WTC11 (cell line): Measurements from ENCODE around the gene STAC2. TPM values are rescaled to one million over a fixed set of nuclear protein-coding genes. Genes with fewer than 3 reads are reported as not detected.

Experiments
- ATAC-seq: fragments of 200-7000 bp; cut with Tn5 transposase; 2 replicates; pipeline ENCODE4 v1.10.0; 2021; ENCODE audit warnings: mild to moderate bottlenecking, moderate library complexity
- CTCF ChIA-PET: fragments of 300-600 bp; sonication (Branson Sonifier 250); formaldehyde crosslinking; loops from one replicate; lab custom pipeline; 2021; ENCODE audit warnings: antibody characterized with exemption; lab: Charles Lee
- POLR2A ChIA-PET: fragments of 350-600 bp; sonication (Branson Sonifier 250); formaldehyde crosslinking; loops from one replicate; lab custom pipeline; 2021; ENCODE audit warnings: antibody characterized with exemption; lab: Charles Lee
- DNase-seq: peaks from one replicate; pipeline ENCODE4 v3.0.0; 2021; ENCODE audit warnings: low spot score
- H3K27ac Mint-ChIP-seq: 2 replicates; pipeline ENCODE4 v1.8.0; 2021; ENCODE audit warnings: mixed read lengths
- H3K27me3 Mint-ChIP-seq: 2 replicates; pipeline ENCODE4 v1.8.0; 2021; ENCODE audit warnings: low read depth, mild to moderate bottlenecking, moderate library complexity, mixed read lengths
- H3K36me3 Mint-ChIP-seq: 2 replicates; pipeline ENCODE4 v1.8.0; 2021; ENCODE audit warnings: mixed read lengths
- H3K4me1 Mint-ChIP-seq: 2 replicates; pipeline ENCODE4 v1.8.0; 2022; ENCODE audit warnings: mixed read lengths
- H3K4me3 Mint-ChIP-seq: 2 replicates; pipeline ENCODE4 v1.8.0; 2021; ENCODE audit warnings: mild to moderate bottlenecking, moderate library complexity, mixed read lengths
- H3K9me3 Mint-ChIP-seq: 2 replicates; pipeline ENCODE4 v1.8.0; 2021; ENCODE audit warnings: mixed read lengths
- CREB1 ChIP-seq: sonication (generic); formaldehyde crosslinking; IDR thresholded peaks from 2 replicates; pipeline ENCODE4 v1.8.0; 2023; ENCODE audit warnings: mild to moderate bottlenecking, missing genetic modification reagents
- ELF4 ChIP-seq: sonication (generic); formaldehyde crosslinking; IDR thresholded peaks from 2 replicates; pipeline ENCODE4 v1.8.1; 2022; ENCODE audit warnings: low read depth, mild to moderate bottlenecking, moderate library complexity, missing genetic modification reagents
- FOXJ3 ChIP-seq: sonication (generic); formaldehyde crosslinking; IDR thresholded peaks from 2 replicates; pipeline ENCODE4 v1.9.0; 2021; ENCODE audit warnings: missing genetic modification reagents, mild to moderate bottlenecking, borderline replicate concordance
- GTF2I ChIP-seq: fragments of 250-450 bp; sonication (Bioruptor Pico); conservative IDR thresholded peaks from 2 replicates; pipeline ENCODE4 v1.4.0; 2021; ENCODE audit warnings: mild to moderate bottlenecking
- KAT7 ChIP-seq: sonication (generic); formaldehyde crosslinking; IDR thresholded peaks from 2 replicates; pipeline ENCODE4 v1.8.1; 2023; ENCODE audit warnings: missing genetic modification reagents, mild to moderate bottlenecking, borderline replicate concordance
- NFYB ChIP-seq: sonication (generic); formaldehyde crosslinking; conservative IDR thresholded peaks from 2 replicates; pipeline ENCODE4 v1.8.0; 2022; ENCODE audit warnings: low read depth, missing genetic modification reagents
- NR1H2 ChIP-seq: sonication (generic); formaldehyde crosslinking; IDR thresholded peaks from 2 replicates; pipeline ENCODE4 v1.9.0; 2021; ENCODE audit warnings: mild to moderate bottlenecking, moderate library complexity, missing genetic modification reagents
- OVOL2 ChIP-seq: fragments of 250-450 bp; sonication (Bioruptor Pico); IDR thresholded peaks from 2 replicates; pipeline ENCODE4 v1.9.0; 2021; ENCODE audit warnings: mild to moderate bottlenecking, borderline replicate concordance
- SP1 ChIP-seq: sonication (generic); formaldehyde crosslinking; conservative IDR thresholded peaks from 2 replicates; pipeline ENCODE4 v1.8.1; 2022; ENCODE audit warnings: missing genetic modification reagents
- TCF7 ChIP-seq: sonication (generic); formaldehyde crosslinking; IDR thresholded peaks from 2 replicates; pipeline ENCODE4 v1.8.0; 2022; ENCODE audit warnings: mild to moderate bottlenecking, low read depth, missing genetic modification reagents, moderate library complexity
- TEAD1 ChIP-seq: sonication (generic); formaldehyde crosslinking; IDR thresholded peaks from 2 replicates; pipeline ENCODE4 v1.8.0; 2022; ENCODE audit warnings: mild to moderate bottlenecking, missing genetic modification reagents
- ZNF138 ChIP-seq: sonication (generic); formaldehyde crosslinking; conservative IDR thresholded peaks from 2 replicates; pipeline ENCODE4 v1.8.1; 2022; ENCODE audit warnings: mild to moderate bottlenecking, moderate library complexity, missing genetic modification reagents
- ZNF219 ChIP-seq: sonication (generic); formaldehyde crosslinking; IDR thresholded peaks from 2 replicates; pipeline ENCODE4 v1.8.0; 2023; ENCODE audit warnings: missing genetic modification reagents, mild to moderate bottlenecking, borderline replicate concordance
- ZNF263 ChIP-seq: sonication (generic); formaldehyde crosslinking; IDR thresholded peaks from 2 replicates; pipeline ENCODE4 v1.8.1; 2022; ENCODE audit warnings: low read depth, mild to moderate bottlenecking, moderate library complexity, missing genetic modification reagents
- ZNF317 ChIP-seq: sonication (generic); formaldehyde crosslinking; IDR thresholded peaks from 2 replicates; pipeline ENCODE4 v1.8.1; 2023; ENCODE audit warnings: low read depth, mild to moderate bottlenecking, moderate library complexity, missing genetic modification reagents, borderline replicate concordance
- ZNF396 ChIP-seq: fragments of 250-450 bp; sonication (Bioruptor Pico); IDR thresholded peaks from 2 replicates; pipeline ENCODE4 v1.8.0; 2021; ENCODE audit warnings: mild to moderate bottlenecking, moderate library complexity, borderline replicate concordance
- ZNF423 ChIP-seq: fragments of 250-450 bp; sonication (Bioruptor Pico); IDR thresholded peaks from 2 replicates; pipeline ENCODE4 v2.1.2; 2022; ENCODE audit warnings: mild to moderate bottlenecking, moderate library complexity
- total RNA-seq: library from RNA; stranded (reverse); gene quantifications from 3 replicates; pipeline ENCODE4 v1.2.3, GENCODE V29; 2021
- TF ChIP-seq, protein P1 (sequence below): sonication (generic); formaldehyde crosslinking; IDR thresholded peaks from 2 replicates; pipeline ENCODE4 v1.8.1; 2023; ENCODE audit warnings: mild to moderate bottlenecking, missing genetic modification reagents
- TF ChIP-seq, protein P2 (sequence below): sonication (generic); formaldehyde crosslinking; IDR thresholded peaks from 2 replicates; pipeline ENCODE4 v1.8.1; 2022; ENCODE audit warnings: mild to moderate bottlenecking, missing genetic modification reagents, moderate library complexity, borderline replicate concordance
- TF ChIP-seq, protein P3 (sequence below): sonication (generic); formaldehyde crosslinking; IDR thresholded peaks from 2 replicates; pipeline ENCODE4 v1.8.0; 2023; ENCODE audit warnings: mild to moderate bottlenecking, missing genetic modification reagents
- TF ChIP-seq, protein P4 (sequence below): sonication (generic); formaldehyde crosslinking; IDR thresholded peaks from 2 replicates; pipeline ENCODE4 v1.8.0; 2022; ENCODE audit warnings: mild to moderate bottlenecking, missing genetic modification reagents
- TF ChIP-seq, protein P5 (sequence below): sonication (generic); formaldehyde crosslinking; IDR thresholded peaks from 2 replicates; pipeline ENCODE4 v1.8.1; 2022; ENCODE audit warnings: low read depth, mild to moderate bottlenecking, moderate library complexity, missing genetic modification reagents, borderline replicate concordance

STAC2 gene
- total RNA-seq, 1 experiment from 2014 or later = 4.2 TPM

DNA sequence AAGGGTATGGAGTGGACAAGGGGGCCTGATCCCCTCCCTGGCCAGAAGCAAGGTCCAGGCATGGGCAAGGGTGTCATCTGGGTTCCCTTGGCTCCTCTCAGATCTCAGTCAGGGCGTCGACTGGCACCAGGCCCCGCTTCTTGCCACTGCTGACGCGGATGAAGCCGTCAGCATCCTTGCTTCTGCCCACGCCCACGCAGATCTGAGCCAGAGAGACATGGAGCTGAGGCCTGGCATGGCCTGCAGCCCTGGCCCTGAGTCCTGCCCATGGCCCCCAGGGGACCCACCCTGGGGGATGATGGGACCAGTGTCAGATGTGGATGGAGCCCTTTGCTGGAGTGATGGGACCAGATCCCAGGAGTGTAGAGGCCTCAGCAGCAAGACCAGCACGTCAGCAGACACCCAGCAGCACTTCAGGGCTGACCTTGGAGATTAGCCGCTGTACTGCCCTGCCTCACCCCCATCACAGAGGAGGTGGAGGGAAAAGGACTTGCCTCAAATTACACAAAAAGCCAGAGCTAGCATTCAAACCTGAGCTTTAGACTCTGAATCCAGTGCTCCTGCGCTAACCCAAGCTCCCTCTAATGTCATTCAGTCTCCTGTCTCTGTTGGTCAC lies 13.4 kb downstream of the STAC2 start:
- no peak for DNase-seq
- H3K4me1 Mint-ChIP-seq = peaks cover 38% of the 10 kb centered on the region
- TF ChIP-seq GTF2I (CRISPR knock-in tag) (no peak), ELF4 (CRISPR knock-in tag) (no peak), ZNF138 (CRISPR knock-in tag) (no peak), SP1 (CRISPR knock-in tag) (no peak), ZNF396 (CRISPR knock-in tag) (no peak), ZNF423 (CRISPR knock-in tag) (no peak), KAT7 (CRISPR knock-in tag) (no peak), CREB1 (CRISPR knock-in tag) (no peak), ZNF219 (CRISPR knock-in tag) (no peak), NR1H2 (CRISPR knock-in tag) (no peak), TEAD1 (CRISPR knock-in tag) (no peak)
- TF ChIP-seq, protein P1, sequence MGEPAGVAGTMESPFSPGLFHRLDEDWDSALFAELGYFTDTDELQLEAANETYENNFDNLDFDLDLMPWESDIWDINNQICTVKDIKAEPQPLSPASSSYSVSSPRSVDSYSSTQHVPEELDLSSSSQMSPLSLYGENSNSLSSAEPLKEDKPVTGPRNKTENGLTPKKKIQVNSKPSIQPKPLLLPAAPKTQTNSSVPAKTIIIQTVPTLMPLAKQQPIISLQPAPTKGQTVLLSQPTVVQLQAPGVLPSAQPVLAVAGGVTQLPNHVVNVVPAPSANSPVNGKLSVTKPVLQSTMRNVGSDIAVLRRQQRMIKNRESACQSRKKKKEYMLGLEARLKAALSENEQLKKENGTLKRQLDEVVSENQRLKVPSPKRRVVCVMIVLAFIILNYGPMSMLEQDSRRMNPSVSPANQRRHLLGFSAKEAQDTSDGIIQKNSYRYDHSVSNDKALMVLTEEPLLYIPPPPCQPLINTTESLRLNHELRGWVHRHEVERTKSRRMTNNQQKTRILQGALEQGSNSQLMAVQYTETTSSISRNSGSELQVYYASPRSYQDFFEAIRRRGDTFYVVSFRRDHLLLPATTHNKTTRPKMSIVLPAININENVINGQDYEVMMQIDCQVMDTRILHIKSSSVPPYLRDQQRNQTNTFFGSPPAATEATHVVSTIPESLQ (CRISPR knock-in tag) = no peak
- TF ChIP-seq, protein P2, sequence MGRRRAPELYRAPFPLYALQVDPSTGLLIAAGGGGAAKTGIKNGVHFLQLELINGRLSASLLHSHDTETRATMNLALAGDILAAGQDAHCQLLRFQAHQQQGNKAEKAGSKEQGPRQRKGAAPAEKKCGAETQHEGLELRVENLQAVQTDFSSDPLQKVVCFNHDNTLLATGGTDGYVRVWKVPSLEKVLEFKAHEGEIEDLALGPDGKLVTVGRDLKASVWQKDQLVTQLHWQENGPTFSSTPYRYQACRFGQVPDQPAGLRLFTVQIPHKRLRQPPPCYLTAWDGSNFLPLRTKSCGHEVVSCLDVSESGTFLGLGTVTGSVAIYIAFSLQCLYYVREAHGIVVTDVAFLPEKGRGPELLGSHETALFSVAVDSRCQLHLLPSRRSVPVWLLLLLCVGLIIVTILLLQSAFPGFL (CRISPR knock-in tag) = no peak
- TF ChIP-seq, protein P3, sequence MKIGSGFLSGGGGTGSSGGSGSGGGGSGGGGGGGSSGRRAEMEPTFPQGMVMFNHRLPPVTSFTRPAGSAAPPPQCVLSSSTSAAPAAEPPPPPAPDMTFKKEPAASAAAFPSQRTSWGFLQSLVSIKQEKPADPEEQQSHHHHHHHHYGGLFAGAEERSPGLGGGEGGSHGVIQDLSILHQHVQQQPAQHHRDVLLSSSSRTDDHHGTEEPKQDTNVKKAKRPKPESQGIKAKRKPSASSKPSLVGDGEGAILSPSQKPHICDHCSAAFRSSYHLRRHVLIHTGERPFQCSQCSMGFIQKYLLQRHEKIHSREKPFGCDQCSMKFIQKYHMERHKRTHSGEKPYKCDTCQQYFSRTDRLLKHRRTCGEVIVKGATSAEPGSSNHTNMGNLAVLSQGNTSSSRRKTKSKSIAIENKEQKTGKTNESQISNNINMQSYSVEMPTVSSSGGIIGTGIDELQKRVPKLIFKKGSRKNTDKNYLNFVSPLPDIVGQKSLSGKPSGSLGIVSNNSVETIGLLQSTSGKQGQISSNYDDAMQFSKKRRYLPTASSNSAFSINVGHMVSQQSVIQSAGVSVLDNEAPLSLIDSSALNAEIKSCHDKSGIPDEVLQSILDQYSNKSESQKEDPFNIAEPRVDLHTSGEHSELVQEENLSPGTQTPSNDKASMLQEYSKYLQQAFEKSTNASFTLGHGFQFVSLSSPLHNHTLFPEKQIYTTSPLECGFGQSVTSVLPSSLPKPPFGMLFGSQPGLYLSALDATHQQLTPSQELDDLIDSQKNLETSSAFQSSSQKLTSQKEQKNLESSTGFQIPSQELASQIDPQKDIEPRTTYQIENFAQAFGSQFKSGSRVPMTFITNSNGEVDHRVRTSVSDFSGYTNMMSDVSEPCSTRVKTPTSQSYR (CRISPR knock-in tag) = no peak
- H3K27me3 Mint-ChIP-seq = peaks cover 27% of the 10 kb centered on the region
- no peak overlapping the region for H3K4me3 Mint-ChIP-seq
- POLR2A ChIA-PET = no interaction called here
- ATAC-seq = no peak
- CTCF ChIA-PET = interaction anchor here (0.7 to 15.9 kb wide), 9 partner anchors 11 to 59 kb away, joined by 3 to 626 read pairs (median 3); partner anchors contain the start of genes RPL19 and STAC2
- no peaks in the 10 kb centered on the region for H3K36me3 Mint-ChIP-seq
- no peak overlapping the region for H3K27ac Mint-ChIP-seq
- H3K9me3 Mint-ChIP-seq = no peaks in the 10 kb centered on the region

DNA sequence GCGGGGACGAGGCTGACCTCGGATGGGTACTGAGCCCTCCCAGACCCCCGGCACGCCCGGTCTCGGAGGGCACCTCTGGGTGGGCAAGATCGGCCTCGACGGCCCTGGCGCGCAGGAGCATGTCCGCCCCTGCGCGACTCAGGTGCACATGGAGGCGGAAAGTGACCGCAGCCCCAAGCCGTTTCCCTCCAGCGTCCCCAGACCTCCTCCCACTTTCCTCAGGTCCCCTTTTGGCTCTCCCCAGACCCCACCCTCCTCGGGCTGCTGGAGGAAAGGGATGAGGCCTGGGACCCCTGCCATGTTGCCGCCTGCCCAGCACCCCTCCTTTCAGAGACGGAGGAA lies 15.7 kb downstream of the STAC2 start:
- no peaks in the 10 kb centered on the region for H3K9me3 Mint-ChIP-seq
- peaks cover 2% of the 10 kb centered on the region; the same call in 1 of the 2 replicates for H3K36me3 Mint-ChIP-seq
- H3K27ac Mint-ChIP-seq = no peak overlapping the region
- peak overlapping the region; percentile 64 for H3K4me3 Mint-ChIP-seq
- CTCF ChIA-PET = interaction anchor here (0.8 to 15.9 kb wide), 11 partner anchors 9 to 57 kb away, joined by 3 to 626 read pairs (median 13); partner anchors contain the start of genes CACNB1 and STAC2
- ATAC-seq (no peak), DNase-seq (no peak)
- H3K27me3 Mint-ChIP-seq = peaks cover 7% of the 10 kb centered on the region
- peaks cover 47% of the 10 kb centered on the region for H3K4me1 Mint-ChIP-seq
- POLR2A ChIA-PET = no interaction called here
- TF ChIP-seq ZNF317 (CRISPR knock-in tag) = no peak
- TF ChIP-seq, protein P4, sequence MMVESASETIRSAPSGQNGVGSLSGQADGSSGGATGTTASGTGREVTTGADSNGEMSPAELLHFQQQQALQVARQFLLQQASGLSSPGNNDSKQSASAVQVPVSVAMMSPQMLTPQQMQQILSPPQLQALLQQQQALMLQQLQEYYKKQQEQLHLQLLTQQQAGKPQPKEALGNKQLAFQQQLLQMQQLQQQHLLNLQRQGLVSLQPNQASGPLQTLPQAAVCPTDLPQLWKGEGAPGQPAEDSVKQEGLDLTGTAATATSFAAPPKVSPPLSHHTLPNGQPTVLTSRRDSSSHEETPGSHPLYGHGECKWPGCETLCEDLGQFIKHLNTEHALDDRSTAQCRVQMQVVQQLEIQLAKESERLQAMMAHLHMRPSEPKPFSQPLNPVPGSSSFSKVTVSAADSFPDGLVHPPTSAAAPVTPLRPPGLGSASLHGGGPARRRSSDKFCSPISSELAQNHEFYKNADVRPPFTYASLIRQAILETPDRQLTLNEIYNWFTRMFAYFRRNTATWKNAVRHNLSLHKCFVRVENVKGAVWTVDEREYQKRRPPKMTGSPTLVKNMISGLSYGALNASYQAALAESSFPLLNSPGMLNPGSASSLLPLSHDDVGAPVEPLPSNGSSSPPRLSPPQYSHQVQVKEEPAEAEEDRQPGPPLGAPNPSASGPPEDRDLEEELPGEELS (CRISPR knock-in tag) = no peak
- no peak for TF ChIP-seq ZNF423 (CRISPR knock-in tag)
- no peak for TF ChIP-seq NFYB
- 0 out of 2 replicates have a peak, but pooled peaks have one; percentile 10 for TF ChIP-seq TCF7 (CRISPR knock-in tag)
- TF ChIP-seq, protein P1 (CRISPR knock-in tag) = no peak
- no peak for TF ChIP-seq FOXJ3 (CRISPR knock-in tag)
- TF ChIP-seq, protein P5, sequence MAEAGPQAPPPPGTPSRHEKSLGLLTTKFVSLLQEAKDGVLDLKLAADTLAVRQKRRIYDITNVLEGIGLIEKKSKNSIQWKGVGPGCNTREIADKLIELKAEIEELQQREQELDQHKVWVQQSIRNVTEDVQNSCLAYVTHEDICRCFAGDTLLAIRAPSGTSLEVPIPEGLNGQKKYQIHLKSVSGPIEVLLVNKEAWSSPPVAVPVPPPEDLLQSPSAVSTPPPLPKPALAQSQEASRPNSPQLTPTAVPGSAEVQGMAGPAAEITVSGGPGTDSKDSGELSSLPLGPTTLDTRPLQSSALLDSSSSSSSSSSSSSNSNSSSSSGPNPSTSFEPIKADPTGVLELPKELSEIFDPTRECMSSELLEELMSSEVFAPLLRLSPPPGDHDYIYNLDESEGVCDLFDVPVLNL = 0 out of 2 replicates have a peak, but pooled peaks have one; percentile 32
- TF ChIP-seq KAT7 (CRISPR knock-in tag) = no peak
- TF ChIP-seq ZNF263 (CRISPR knock-in tag) = no peak
- no peak for TF ChIP-seq OVOL2
